GM21528 (cell line): ENCODE data around the gene MAGEA10.
"Not testable (repeated sequence)": the region's sequence is repeated elsewhere in the genome, so short reads cannot be mapped to it uniquely, and the experiment has no call there.

Experiments
- ATAC-seq: cut with Tn5 transposase; IDR thresholded peaks from one replicate; pipeline ENCODE4 v1.9.1; 2021; ENCODE audit warnings: mild to moderate bottlenecking, moderate library complexity; ENCODE audit not compliant: unreplicated experiment, low FRiP score

Gene MAGEA10

GRCh38 chrX:152138388-152138784 is at the start of gene MAGEA10:
Gene MAGEA10 (minus strand): TSS chrX:152138577. CDS start chrX:152135620, 2,957 bp downstream.
- no peak for ATAC-seq

- ATAC-seq: no peak
These were observed 39.3 kb upstream of the MAGEA10 start for GRCh38 chrX:152177497-152178269.

- no peak for ATAC-seq
These were observed 38.7 kb upstream of the MAGEA10 start for GRCh38 chrX:152177052-152177451.

- not testable (repeated sequence) for ATAC-seq
These were observed 37.5 kb upstream of the MAGEA10 start for GRCh38 chrX:152175892-152176291.

- not testable (repeated sequence) for ATAC-seq
These were observed 35.5 kb upstream of the MAGEA10 start for GRCh38 chrX:152173923-152174322.

- ATAC-seq: no peak
These were observed 32.2 kb upstream of the MAGEA10 start for GRCh38 chrX:152170621-152171020.

GRCh38 chrX:152165033-152165743 is 26.8 kb upstream of the MAGEA10 start:
- no peak for ATAC-seq

GRCh38 chrX:152157042-152157441 is 18.7 kb upstream of the MAGEA10 start:
- ATAC-seq: no peak

GRCh38 chrX:152155766-152156310 is 17.5 kb upstream of the MAGEA10 start:
- ATAC-seq: no peak

GRCh38 chrX:152154050-152154449 is 15.7 kb upstream of the MAGEA10 start:
- no peak for ATAC-seq

- no peak for ATAC-seq
These were observed 12.9 kb upstream of the MAGEA10 start for GRCh38 chrX:152151256-152151655.

GRCh38 chrX:152149648-152150047 is 11.3 kb upstream of the MAGEA10 start:
- ATAC-seq: no peak

- ATAC-seq: no peak
These were observed 1.2 kb upstream of the MAGEA10 start for GRCh38 chrX:152139589-152139988.

GRCh38 chrX:152137771-152138387 is 498 bp downstream of the MAGEA10 start:
- no peak for ATAC-seq

GRCh38 chrX:152136312-152136711 is 2.1 kb downstream of the MAGEA10 start:
- ATAC-seq: no peak

- ATAC-seq: no peak
These were observed 6.9 kb downstream of the MAGEA10 start for GRCh38 chrX:152131525-152131924.

- ATAC-seq: not testable (repeated sequence)
These were observed 9.1 kb downstream of the MAGEA10 start for GRCh38 chrX:152129069-152129844.

GRCh38 chrX:152117305-152117704 is 21.1 kb downstream of the MAGEA10 start:
- no peak for ATAC-seq

GRCh38 chrX:152108527-152108926 is 29.9 kb downstream of the MAGEA10 start:
- no peak for ATAC-seq

GRCh38 chrX:152103866-152104265 is 34.5 kb downstream of the MAGEA10 start:
- no peak for ATAC-seq
